ENCODE results near the gene HEMGN.
A peak's percentile ranks its signal among the peaks of the same experiment; 100 is the strongest.
"Not testable (repeated sequence)": the region's sequence is repeated elsewhere in the genome, so short reads cannot be mapped to it uniquely, and the experiment has no call there.

The HEMGN gene

GRCh38 chr9:97963232-97963631 lies 25.3 kb upstream of the HEMGN start:
- no peak for DNase-seq

- no peak for DNase-seq
Measured at GRCh38 chr9:97962575-97962974, 24.6 kb upstream of the HEMGN start.

- no peak for DNase-seq
Measured at GRCh38 chr9:97962136-97962535, 24.2 kb upstream of the HEMGN start.

GRCh38 chr9:97961361-97961760 lies 23.4 kb upstream of the HEMGN start:
- no peak for DNase-seq

GRCh38 chr9:97960678-97961328 lies 22.8 kb upstream of the HEMGN start:
- not testable (repeated sequence) for DNase-seq

- DNase-seq: no peak
Measured at GRCh38 chr9:97959585-97959984, 21.6 kb upstream of the HEMGN start.

GRCh38 chr9:97958812-97959511 lies 21.0 kb upstream of the HEMGN start:
- DNase-seq: peak in 1 of 5 experiments; percentile 26

- no peak for DNase-seq
Measured at GRCh38 chr9:97956331-97956730, 18.4 kb upstream of the HEMGN start.

GRCh38 chr9:97954550-97954989 lies 16.6 kb upstream of the HEMGN start:
- DNase-seq: peak in 4 of 5 experiments; percentile 29 to 73 (median 37)

- peak in 2 of 5 experiments; percentile 6 to 55 for DNase-seq
Measured at GRCh38 chr9:97950873-97951272, 12.9 kb upstream of the HEMGN start.

- not testable (repeated sequence) for DNase-seq
Measured at GRCh38 chr9:97947094-97947493, 9.1 kb upstream of the HEMGN start.

- DNase-seq: not testable (repeated sequence)
Measured at GRCh38 chr9:97945470-97945869, 7.5 kb upstream of the HEMGN start.

- no peak for DNase-seq
Measured at GRCh38 chr9:97944612-97945011, 6.6 kb upstream of the HEMGN start.

GRCh38 chr9:97943308-97943855 lies 5.4 kb upstream of the HEMGN start:
- no peak for DNase-seq

GRCh38 chr9:97941323-97941722 lies 3.4 kb upstream of the HEMGN start:
- DNase-seq: no peak

- DNase-seq: no peak
Measured at GRCh38 chr9:97940741-97941140, 2.8 kb upstream of the HEMGN start.

- DNase-seq: no peak
Measured at GRCh38 chr9:97940233-97940632, 2.3 kb upstream of the HEMGN start.

- no peak for DNase-seq
Measured at GRCh38 chr9:97936998-97937397, 974 bp downstream of the HEMGN start.

- no peak for DNase-seq
Measured at GRCh38 chr9:97935276-97935675, 2.7 kb downstream of the HEMGN start.

- DNase-seq: no peak
Measured at GRCh38 chr9:97934321-97935115, 3.5 kb downstream of the HEMGN start.

GRCh38 chr9:97933297-97933998 lies 4.5 kb downstream of the HEMGN start:
- DNase-seq: no peak

- peak in 1 of 5 experiments; percentile 70 for DNase-seq
Measured at GRCh38 chr9:97930972-97931371, 7.0 kb downstream of the HEMGN start.
